ENCODE results near the gene CCDC157. TPM values are rescaled to one million over a fixed set of nuclear protein-coding genes. Genes with fewer than 3 reads are reported as not detected.
A peak's percentile ranks its signal among the peaks of the same experiment; 100 is the strongest.

CCDC157 gene
- total and polyA plus RNA-seq, 11 donors = 0.42 to 1.7 (median 1.1) TPM

DNA sequence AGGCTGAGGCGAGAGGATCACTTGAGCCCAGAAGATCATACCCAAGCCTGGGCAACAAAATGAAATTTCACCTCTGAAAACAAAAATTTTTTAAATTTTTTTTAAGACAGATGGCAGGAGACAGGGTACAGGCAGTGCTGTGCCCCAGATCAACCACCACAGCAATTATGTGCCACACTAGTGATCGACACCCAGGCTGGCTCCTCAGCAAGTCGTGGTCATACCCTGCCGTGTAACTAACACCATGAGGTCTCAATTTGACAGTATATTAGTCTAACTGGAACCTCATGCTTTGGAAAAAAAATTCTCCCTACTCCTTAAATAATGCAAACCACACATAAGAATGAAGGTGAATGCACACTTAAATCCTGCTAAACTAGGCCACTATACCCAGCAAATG lies 8.4 kb upstream of the CCDC157 start:
- Histone ChIP-seq H3K27me3 (no peaks in the 10 kb centered on the region), H3K9me3 (no peaks in the 10 kb centered on the region), H3K27ac (peak overlapping the region in 1 of 12 donors; percentile 10), H3K4me3 (no peak overlapping the region), H3K36me3 (peaks cover 3 to 98% (median 95%) of the 10 kb centered on the region in 9 donors), H3K4me1 (peaks cover 0 to 18% (median 2%) of the 10 kb centered on the region in 12 donors)
- WGBS, 4 donors = 89 to 94% (median 91%) methylated on average over 4 of the region's 4 CpGs
- no peak for DNase-seq
- ATAC-seq = no peak
- intact Hi-C loops (cut with DNase I) = no loop called here
- no peak for TF ChIP-seq POLR2A (IDR thresholded peaks at IDR 0.05)
- TF ChIP-seq, protein P1, sequence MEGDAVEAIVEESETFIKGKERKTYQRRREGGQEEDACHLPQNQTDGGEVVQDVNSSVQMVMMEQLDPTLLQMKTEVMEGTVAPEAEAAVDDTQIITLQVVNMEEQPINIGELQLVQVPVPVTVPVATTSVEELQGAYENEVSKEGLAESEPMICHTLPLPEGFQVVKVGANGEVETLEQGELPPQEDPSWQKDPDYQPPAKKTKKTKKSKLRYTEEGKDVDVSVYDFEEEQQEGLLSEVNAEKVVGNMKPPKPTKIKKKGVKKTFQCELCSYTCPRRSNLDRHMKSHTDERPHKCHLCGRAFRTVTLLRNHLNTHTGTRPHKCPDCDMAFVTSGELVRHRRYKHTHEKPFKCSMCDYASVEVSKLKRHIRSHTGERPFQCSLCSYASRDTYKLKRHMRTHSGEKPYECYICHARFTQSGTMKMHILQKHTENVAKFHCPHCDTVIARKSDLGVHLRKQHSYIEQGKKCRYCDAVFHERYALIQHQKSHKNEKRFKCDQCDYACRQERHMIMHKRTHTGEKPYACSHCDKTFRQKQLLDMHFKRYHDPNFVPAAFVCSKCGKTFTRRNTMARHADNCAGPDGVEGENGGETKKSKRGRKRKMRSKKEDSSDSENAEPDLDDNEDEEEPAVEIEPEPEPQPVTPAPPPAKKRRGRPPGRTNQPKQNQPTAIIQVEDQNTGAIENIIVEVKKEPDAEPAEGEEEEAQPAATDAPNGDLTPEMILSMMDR (IDR thresholded peaks at IDR 0.05) = no peak

- Histone ChIP-seq H3K4me1 (peaks cover 0 to 22% (median 5%) of the 10 kb centered on the region in 12 donors), H3K4me3 (no peak overlapping the region), H3K27me3 (no peaks in the 10 kb centered on the region), H3K27ac (peak overlapping the region in 1 of 12 donors; percentile 10), H3K36me3 (peaks cover 3 to 97% (median 91%) of the 10 kb centered on the region in 9 donors), H3K9me3 (no peaks in the 10 kb centered on the region)
- no peak for DNase-seq
- no peak for TF ChIP-seq POLR2A (IDR thresholded peaks at IDR 0.05)
- TF ChIP-seq, protein P1 (IDR thresholded peaks at IDR 0.05) = no peak
- ATAC-seq = no peak
- WGBS, 4 donors = 75 to 86% (median 80%) methylated on average over 4 of the region's 4 CpGs
- intact Hi-C loops (cut with DNase I) = no loop called here
Measured at GRCh38 chr22:30348809-30349208, 8.0 kb upstream of the CCDC157 start.

- intact Hi-C loops (cut with DNase I) = no loop called here
- no peak overlapping the region for H3K27ac ChIP-seq
- H3K4me3 ChIP-seq = no peak overlapping the region
- ATAC-seq (no peak), DNase-seq (no peak)
- H3K27me3 ChIP-seq = no peaks in the 10 kb centered on the region
- peaks cover 6 to 46% (median 27%) of the 10 kb centered on the region in 12 donors for H3K4me1 ChIP-seq
- peaks cover 0 to 74% (median 67%) of the 10 kb centered on the region in 9 donors for H3K36me3 ChIP-seq
- 87 to 95% (median 91%) methylated on average over 3 of the region's 3 CpGs for WGBS, 4 donors
- TF ChIP-seq POLR2A (IDR thresholded peaks at IDR 0.05) = no peak
- TF ChIP-seq, protein P1 (IDR thresholded peaks at IDR 0.05) = no peak
- no peaks in the 10 kb centered on the region for H3K9me3 ChIP-seq
Measured at GRCh38 chr22:30351226-30351625, 5.6 kb upstream of the CCDC157 start.

- peaks cover 6 to 39% (median 27%) of the 10 kb centered on the region in 12 donors for H3K4me1 ChIP-seq
- WGBS, 4 donors = 50 to 61% (median 56%) methylated on average over 5 of the region's 5 CpGs
- H3K27ac ChIP-seq = no peak overlapping the region
- TF ChIP-seq, protein P1 (IDR thresholded peaks at IDR 0.05) = no peak
- TF ChIP-seq POLR2A (IDR thresholded peaks at IDR 0.05) = no peak
- no peaks in the 10 kb centered on the region for H3K27me3 ChIP-seq
- no peaks in the 10 kb centered on the region for H3K9me3 ChIP-seq
- DNase-seq = no peak
- ATAC-seq = no peak
- H3K4me3 ChIP-seq = peak overlapping the region in 4 of 12 donors; percentile 73 to 90 (median 85)
- peaks cover 0 to 40% (median 35%) of the 10 kb centered on the region in 9 donors for H3K36me3 ChIP-seq
- intact Hi-C loops (cut with DNase I) = no loop called here
Measured at GRCh38 chr22:30354644-30355043, 2.2 kb upstream of the CCDC157 start.
